Transverse colon (tissue), 4 donors: ENCODE results near the gene FZD2. TPM values are rescaled to one million over a fixed set of nuclear protein-coding genes. Genes with fewer than 3 reads are reported as not detected.
"Not testable (repeated sequence)": the region's sequence is repeated elsewhere in the genome, so short reads cannot be mapped to it uniquely, and the experiment has no call there.

Source experiments
- DNase-seq: peaks from one replicate; pipeline ENCODE4 v3.0.0-alpha.2; 2019
- H3K27ac ChIP-seq, 4 donors: fragments of 200-600 bp; sonication (generic); 2 replicates each; pipeline ENCODE4 v1.5.1; 2016 to 2018; ENCODE audit warnings: inconsistent platforms in 4 of 4
- H3K27me3 ChIP-seq: fragments of 200-600 bp; sonication (generic); 2 replicates; pipeline ENCODE4 v1.5.1; 2017; ENCODE audit warnings: inconsistent platforms
- H3K36me3 ChIP-seq, 4 donors: fragments of 200-600 bp; sonication (generic); 2 replicates each; pipeline ENCODE4 v1.5.1; 2017 to 2019; ENCODE audit warnings: inconsistent platforms in 4 of 4
- H3K4me1 ChIP-seq, 4 donors: fragments of 200-600 bp; sonication (generic); 2 replicates each; pipeline ENCODE4 v1.5.1; 2017 to 2020; ENCODE audit warnings: inconsistent platforms in 4 of 4
- H3K4me3 ChIP-seq, 4 donors: fragments of 200-600 bp; sonication (generic); 1 replicate in 1 of 4; 2 replicates in 3 of 4; pipeline versions ENCODE4 v1.5.1 to v1.6.1; 2017 to 2019; ENCODE audit warnings: inconsistent platforms in 4 of 4
- H3K9me3 ChIP-seq, 2 donors: fragments of 200-600 bp; sonication (generic); 2 replicates each; pipeline ENCODE4 v1.5.1; 2017 to 2019; ENCODE audit warnings: inconsistent platforms in 2 of 2
- EP300 ChIP-seq: sonication (generic); formaldehyde crosslinking; IDR thresholded peaks from one replicate; pipeline ENCODE4 v1.6.1; 2017; ENCODE audit warnings: antibody characterized with exemption, low read depth
- POLR2A ChIP-seq: fragments of 450-650 bp; IDR thresholded peaks from one replicate; pipeline ENCODE4 v1.6.1; 2016; ENCODE audit warnings: antibody characterized with exemption, mild to moderate bottlenecking, moderate library complexity
- POLR2AphosphoS5 ChIP-seq, 3 donors: sonication (generic); formaldehyde crosslinking; IDR thresholded peaks; one replicate each; pipeline ENCODE4 v1.6.1; 2016; ENCODE audit warnings: antibody characterized with exemption in 3 of 3
- WGBS, 2 donors: methylation state at CpG; one replicate each; pipeline ENCODE4 v1.1.5; 2018; ENCODE audit warnings: low coverage in 1 of 2; 5-methylcytosine and 5-hydroxymethylcytosine counted together
- in situ Hi-C, 4 donors: fragments of 200-750 bp; cut with MboI; loops; one replicate each; pipeline versions ENCODE4 v1.15.0 to v1.15.1; 2017; ENCODE audit warnings: low sequenced_read_pairs in 3 of 4, low pct_ligation_motif_present in 1 of 4, low pct_unique_long_range_greater_than_20kb in 1 of 4
- intact Hi-C: fragments of 100-400 bp; cut with DNase I; formaldehyde crosslinking; loops from one replicate; pipeline ENCODE4 v1.15.1; 2023; ENCODE audit warnings: low total_unique reads
- total RNA-seq, 4 donors: library from RNA; depleted of rRNA; stranded (reverse); fragments of >200 nt; gene quantifications; one replicate each; pipeline ENCODE4 v1.1.0, GENCODE V29; 2016
- TF ChIP-seq, protein P1 (sequence below), 5 experiments: fragments of 200-600 bp in 3 of 5; fragments of 450-650 bp in 2 of 5; sonication (generic) in 3 of 5; IDR thresholded peaks; 1 replicate in 2 of 5; 2 replicates in 3 of 5; pipeline ENCODE4 v1.5.1; 2016 to 2017; ENCODE audit warnings: antibody characterized with exemption in 5 of 5, inconsistent platforms in 3 of 5, mild to moderate bottlenecking in 2 of 5, moderate library complexity in 1 of 5

FZD2 gene
- total RNA-seq, 4 donors from 2014 or later: 0.41 to 1.3 TPM; not detected in 2

DNA sequence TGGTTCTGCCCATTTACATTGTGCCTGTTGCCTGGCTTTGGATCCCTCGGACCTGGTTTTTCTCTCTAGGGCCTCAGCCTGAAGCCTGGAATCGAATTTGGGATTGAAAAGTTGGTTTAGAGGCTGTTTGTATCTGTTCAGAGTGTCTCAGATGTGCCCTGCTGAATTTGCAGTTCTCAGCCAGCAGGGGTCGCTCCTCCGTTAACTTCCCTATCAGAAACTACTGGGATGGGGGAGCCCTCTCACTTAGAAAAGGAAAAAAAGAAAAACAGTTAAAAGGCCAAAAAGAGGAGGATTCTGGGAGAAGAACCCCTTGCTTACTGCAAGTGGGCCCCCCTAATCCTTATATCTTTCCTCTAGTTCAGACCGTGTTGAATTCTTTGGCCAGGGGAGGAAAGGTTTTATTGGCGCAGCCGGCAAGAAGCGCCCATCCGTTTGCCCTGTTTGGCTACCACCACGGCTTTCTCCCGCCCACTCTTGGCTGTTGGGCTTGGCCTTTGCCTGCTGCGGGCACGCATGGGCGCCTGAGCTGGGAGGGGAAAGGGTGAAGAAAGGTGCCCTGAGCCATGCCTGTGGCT, 8.7 kb downstream of the FZD2 start:
- Histone ChIP-seq H3K27me3 (peaks cover 11% of the 10 kb centered on the region), H3K27ac (no peak overlapping the region), H3K4me1 (no peaks in the 10 kb centered on the region), H3K36me3 (no peaks in the 10 kb centered on the region), H3K9me3 (peaks cover 6% of the 10 kb centered on the region in 2 donors), H3K4me3 (no peak overlapping the region)
- in situ Hi-C loops (no loop called here), intact Hi-C loops (no loop called here)
- TF ChIP-seq, protein P1, sequence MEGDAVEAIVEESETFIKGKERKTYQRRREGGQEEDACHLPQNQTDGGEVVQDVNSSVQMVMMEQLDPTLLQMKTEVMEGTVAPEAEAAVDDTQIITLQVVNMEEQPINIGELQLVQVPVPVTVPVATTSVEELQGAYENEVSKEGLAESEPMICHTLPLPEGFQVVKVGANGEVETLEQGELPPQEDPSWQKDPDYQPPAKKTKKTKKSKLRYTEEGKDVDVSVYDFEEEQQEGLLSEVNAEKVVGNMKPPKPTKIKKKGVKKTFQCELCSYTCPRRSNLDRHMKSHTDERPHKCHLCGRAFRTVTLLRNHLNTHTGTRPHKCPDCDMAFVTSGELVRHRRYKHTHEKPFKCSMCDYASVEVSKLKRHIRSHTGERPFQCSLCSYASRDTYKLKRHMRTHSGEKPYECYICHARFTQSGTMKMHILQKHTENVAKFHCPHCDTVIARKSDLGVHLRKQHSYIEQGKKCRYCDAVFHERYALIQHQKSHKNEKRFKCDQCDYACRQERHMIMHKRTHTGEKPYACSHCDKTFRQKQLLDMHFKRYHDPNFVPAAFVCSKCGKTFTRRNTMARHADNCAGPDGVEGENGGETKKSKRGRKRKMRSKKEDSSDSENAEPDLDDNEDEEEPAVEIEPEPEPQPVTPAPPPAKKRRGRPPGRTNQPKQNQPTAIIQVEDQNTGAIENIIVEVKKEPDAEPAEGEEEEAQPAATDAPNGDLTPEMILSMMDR (IDR thresholded peaks at IDR 0.05): no peak
- no peak for TF ChIP-seq POLR2AphosphoS5 (IDR thresholded peaks at IDR 0.05)
- DNase-seq: no peak
- WGBS, 2 donors: 84% methylated on average over 14 of the region's 14 CpGs; no CpG with 5 or more reads in 1 of the 2 donors

DNA sequence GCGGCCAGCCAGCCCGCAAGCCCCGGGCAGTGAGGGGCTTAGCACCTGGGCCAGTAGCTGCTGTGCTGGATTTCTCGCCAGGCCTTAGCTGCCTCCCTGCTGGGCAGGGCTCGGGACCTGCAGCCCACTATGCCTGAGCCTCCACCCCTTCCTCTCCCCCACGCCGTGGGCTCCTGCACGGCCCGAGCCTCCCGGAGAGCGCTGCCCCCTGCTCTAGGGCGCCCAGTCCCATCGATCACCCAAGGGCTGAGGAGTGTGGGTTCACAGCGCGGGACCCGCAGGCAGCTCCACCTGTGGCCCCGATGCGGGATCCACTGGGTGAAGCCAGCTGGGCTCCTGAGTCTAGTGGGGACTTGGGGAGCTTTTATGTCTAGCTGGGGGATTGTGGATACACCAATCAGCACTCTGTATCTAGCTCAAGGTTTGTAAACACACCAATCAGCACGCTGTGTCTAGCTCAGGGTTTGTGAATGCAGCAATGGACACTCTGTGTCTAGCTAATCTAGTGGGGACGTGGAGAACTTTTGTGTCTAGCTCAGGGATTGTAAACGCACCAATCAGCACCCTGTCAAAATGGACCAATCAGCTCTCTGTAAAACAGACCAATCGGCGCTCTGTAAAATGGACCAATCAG, 11.1 kb downstream of the FZD2 start:
- DNase-seq, H3K9me3 ChIP-seq, H3K4me3 ChIP-seq, in situ Hi-C loops, H3K4me1 ChIP-seq, intact Hi-C loops, H3K27me3 ChIP-seq, H3K27ac ChIP-seq, H3K36me3 ChIP-seq: not testable (repeated sequence)
- WGBS, 2 donors: 87% methylated on average over 19 of the region's 23 CpGs; no CpG with 5 or more reads in 1 of the 2 donors

DNA sequence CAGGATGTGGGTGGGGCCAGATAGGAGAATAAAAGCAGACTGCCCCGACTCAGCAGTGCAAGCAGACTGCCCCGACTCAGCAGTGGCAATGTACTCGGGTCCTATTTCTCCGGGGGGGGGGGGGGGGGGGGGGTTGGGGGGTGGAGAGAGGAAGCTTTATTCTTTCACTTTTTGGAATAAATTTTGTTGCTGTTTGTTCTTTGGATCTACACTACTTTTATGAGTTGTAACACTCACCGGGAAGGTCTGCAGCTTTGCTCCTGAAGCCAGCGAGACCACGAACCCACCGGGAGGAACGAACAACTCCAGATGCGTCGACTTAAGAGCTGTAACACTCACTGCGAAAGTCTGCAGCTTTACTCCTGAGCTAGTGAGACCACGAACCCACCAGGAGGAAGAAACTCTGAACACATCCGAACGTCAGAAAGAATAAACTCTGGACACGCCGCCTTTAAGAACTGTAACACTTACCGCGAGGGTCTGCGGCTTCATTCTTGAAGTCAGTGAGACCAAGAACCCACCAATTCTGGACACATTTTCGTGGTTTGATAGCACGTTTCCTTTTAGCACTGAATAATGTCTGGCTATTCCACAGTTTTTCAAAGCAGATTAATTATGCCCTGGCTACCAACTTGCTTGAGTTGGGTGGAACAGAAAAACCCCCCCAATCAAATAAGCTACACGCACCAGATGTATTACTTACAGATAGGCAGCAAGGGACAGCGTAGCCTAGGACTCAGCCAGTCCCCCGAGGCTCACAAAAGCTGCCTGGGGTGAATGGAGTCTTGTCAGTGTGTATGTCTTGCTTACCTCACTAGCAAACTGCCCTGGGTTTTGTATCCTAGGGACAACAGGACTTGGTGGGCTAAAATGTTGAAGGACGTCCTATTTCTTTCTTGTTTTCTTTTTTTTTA, 11.9 kb downstream of the FZD2 start:
- H3K27me3 ChIP-seq: no peaks in the 10 kb centered on the region
- no peaks in the 10 kb centered on the region for H3K4me1 ChIP-seq
- in situ Hi-C loops (no loop called here), intact Hi-C loops (no loop called here)
- 63 to 79% methylated on average over 10 to 26 of the region's 26 CpGs for WGBS, 2 donors
- peaks cover 6% of the 10 kb centered on the region in 2 donors for H3K9me3 ChIP-seq
- H3K27ac ChIP-seq: no peak overlapping the region
- no peak for TF ChIP-seq POLR2A
- no peak for TF ChIP-seq EP300
- TF ChIP-seq, protein P1 (IDR thresholded peaks at IDR 0.05): no peak
- no peak for TF ChIP-seq POLR2AphosphoS5 (IDR thresholded peaks at IDR 0.05)
- no peak for DNase-seq
- no peaks in the 10 kb centered on the region for H3K36me3 ChIP-seq
- no peak overlapping the region for H3K4me3 ChIP-seq

DNA sequence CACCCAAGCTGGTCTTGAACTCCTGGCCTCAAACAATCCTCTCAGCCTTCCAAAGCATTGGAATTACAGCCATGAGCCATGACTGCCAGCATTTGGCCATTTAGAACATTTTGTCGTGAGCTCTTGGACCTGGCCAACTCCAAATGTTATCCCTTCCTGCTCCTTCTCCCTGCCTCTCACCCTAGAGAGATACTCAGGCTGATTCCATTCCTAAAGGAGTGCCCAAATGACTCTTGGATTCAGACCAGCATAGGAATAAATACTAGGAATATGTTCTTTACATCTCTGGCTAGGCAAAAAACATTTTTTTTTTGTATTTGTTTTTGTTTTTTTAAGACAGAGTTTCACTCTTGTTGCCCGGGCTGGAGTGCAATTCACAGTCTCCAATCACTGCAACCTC, 15.5 kb downstream of the FZD2 start:
- no peaks in the 10 kb centered on the region for H3K27me3 ChIP-seq

More for the DNA sequence above, 15.5 kb downstream of the FZD2 start:
- no peaks in the 10 kb centered on the region for H3K9me3 ChIP-seq
- intact Hi-C loops: no loop called here
- WGBS, 2 donors: 63 to 76% methylated on average over 1 to 2 of the region's 2 CpGs
- H3K4me1 ChIP-seq: no peaks in the 10 kb centered on the region
- H3K27ac ChIP-seq: no peak overlapping the region
- no peaks in the 10 kb centered on the region for H3K36me3 ChIP-seq
- TF ChIP-seq, protein P1 (IDR thresholded peaks at IDR 0.05): no peak
- TF ChIP-seq EP300 (no peak), POLR2A (no peak), POLR2AphosphoS5 (IDR thresholded peaks at IDR 0.05) (no peak)
- in situ Hi-C loops: no loop called here
- H3K4me3 ChIP-seq: no peak overlapping the region
- DNase-seq: no peak
